ENCODE data around the gene TMEM187.
A peak's percentile ranks its signal among the peaks of the same experiment; 100 is the strongest.

TMEM187 gene

GRCh38 chrX:154028502-154029184 is 56.1 kb downstream of the TMEM187 start:
- DNase-seq (ENCODE audit: low spot score) = no peak
- no peak for TF ChIP-seq CTCF (IDR thresholded peaks at IDR 0.05)
- no peak overlapping the region for H3K4me3 ChIP-seq
- peak overlapping the region in 1 of 2 donors; percentile 22 for H3K27ac ChIP-seq

- H3K4me3 ChIP-seq = no peak overlapping the region
Observed at GRCh38 chrX:154029439-154029838, 56.9 kb downstream of the TMEM187 start.

GRCh38 chrX:154030266-154030665 is 57.7 kb downstream of the TMEM187 start:
- TF ChIP-seq CTCF (IDR thresholded peaks at IDR 0.05) = no peak
- no peak for DNase-seq (ENCODE audit: low spot score)
- Histone ChIP-seq H3K4me3 (no peak overlapping the region), H3K27ac (no peak overlapping the region)

More at GRCh38 chrX:154029439-154029838, 56.9 kb downstream of the TMEM187 start:
- DNase-seq (ENCODE audit: low spot score) = no peak
- no peak for TF ChIP-seq CTCF (IDR thresholded peaks at IDR 0.05)
- peak overlapping the region in 1 of 2 donors; percentile 24 for H3K27ac ChIP-seq

GRCh38 chrX:154030715-154031305 is 58.3 kb downstream of the TMEM187 start:
- DNase-seq (ENCODE audit: low spot score) = no peak
- H3K27ac ChIP-seq = no peak overlapping the region
- no peak overlapping the region for H3K4me3 ChIP-seq
- no peak for TF ChIP-seq CTCF (IDR thresholded peaks at IDR 0.05)

- H3K27ac ChIP-seq = no peak overlapping the region
- no peak for TF ChIP-seq CTCF (IDR thresholded peaks at IDR 0.05)
- DNase-seq (ENCODE audit: low spot score) = no peak
Observed at GRCh38 chrX:154032160-154032559, 59.6 kb downstream of the TMEM187 start.

GRCh38 chrX:154032653-154033052 is 60.1 kb downstream of the TMEM187 start:
- no peak for DNase-seq (ENCODE audit: low spot score)
- Histone ChIP-seq H3K4me3 (no peak overlapping the region), H3K27ac (no peak overlapping the region)
- TF ChIP-seq CTCF (IDR thresholded peaks at IDR 0.05) = no peak

More at GRCh38 chrX:154032160-154032559, 59.6 kb downstream of the TMEM187 start:
- no peak overlapping the region for H3K4me3 ChIP-seq
